ENCODE measurements around the gene LMF1. TPM values are rescaled to one million over a fixed set of nuclear protein-coding genes. Genes with fewer than 3 reads are reported as not detected.

LMF1 gene
- polyA plus RNA-seq (ENCODE audit: low read depth in 6 of 6) = 10 to 100 TPM in 5 of 6 donors, 1 to 10 TPM in 1; 8.2 to 19.6 (median 13.2) TPM

DNA sequence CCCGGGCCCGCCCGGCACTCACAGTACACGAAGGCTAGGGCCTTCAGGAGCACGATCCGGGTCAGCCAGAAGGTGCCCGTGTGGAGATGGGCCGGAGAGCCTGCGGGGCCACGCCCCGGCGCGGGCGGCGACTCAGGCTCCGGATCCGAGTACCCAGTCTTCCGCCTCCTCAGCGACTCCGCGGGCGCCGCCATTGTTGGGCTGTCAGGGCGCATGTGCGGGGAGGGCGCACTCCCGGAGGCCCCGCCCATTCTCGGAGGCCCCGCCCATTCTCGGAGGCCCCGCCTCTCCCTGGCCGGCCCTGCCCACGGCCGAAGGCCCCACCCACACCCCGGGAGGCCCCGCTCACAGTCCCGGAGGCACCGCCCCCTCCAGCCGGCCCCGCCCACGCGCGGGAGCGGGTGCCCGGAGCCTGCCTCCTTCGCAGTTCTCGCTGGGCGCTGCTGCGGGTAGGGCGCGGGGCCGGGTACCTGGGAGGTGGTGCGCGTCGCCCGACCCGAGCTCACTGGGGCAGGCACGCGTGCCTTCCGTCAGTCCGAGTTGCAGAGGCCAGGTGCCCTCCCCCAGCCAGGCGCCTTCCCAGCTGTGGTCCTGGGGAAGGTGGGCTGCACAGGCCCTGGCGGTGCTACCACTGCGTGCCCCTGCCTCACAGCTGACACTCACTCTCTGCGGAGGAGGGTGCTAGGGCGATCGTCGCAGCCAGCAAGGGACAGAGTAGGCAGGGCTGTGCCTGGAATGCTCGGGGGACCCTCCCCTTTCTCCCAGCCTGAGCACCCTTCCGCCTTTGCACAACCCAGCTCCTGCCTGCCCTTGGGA is at the start of gene LMF1:
TSS of gene LMF1 (minus strand) at position 219 of the 816 bp plus-strand sequence. CDS start at position 215, 4 bp downstream.
- H3K36me3 Mint-ChIP-seq = peaks cover 0 to 8% of the 10 kb centered on the region in 2 donors
- peak within 1 kb of the TSS in 3 of 6 donors; percentile 66 to 87 (median 78) for H3K27ac Mint-ChIP-seq
- peak; percentile 97 for DNase-seq
- H3K27me3 Mint-ChIP-seq = no peaks in the 10 kb centered on the region
- peaks cover under 1 to 9% (median 8%) of the 10 kb centered on the region in 3 donors for H3K4me1 Mint-ChIP-seq
- H3K9me3 Mint-ChIP-seq = peaks cover 0 to 4% (median 0%) of the 10 kb centered on the region in 7 donors
- H3K4me3 Mint-ChIP-seq = peak within 1 kb of the TSS; percentile 67 to 90 (median 82)
- ATAC-seq (ENCODE audit: low read depth in 2 of 2) = peak; percentile 87 to 90

DNA sequence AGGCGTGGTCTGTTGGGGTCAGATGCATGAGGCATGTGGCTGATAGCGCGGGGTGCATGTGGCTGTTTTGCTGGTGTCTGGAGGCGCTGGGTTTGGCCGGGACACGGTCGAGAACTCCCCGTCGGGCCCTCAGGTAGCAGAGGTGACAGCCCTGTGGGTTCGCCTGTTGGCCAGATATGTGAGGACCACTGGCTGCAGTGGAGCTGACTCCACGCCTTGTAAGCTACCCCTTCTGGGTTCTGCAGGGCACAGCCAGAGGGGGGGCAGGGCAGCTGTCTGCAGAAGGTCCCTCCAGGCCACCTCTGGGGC is 49.3 kb upstream of the LMF1 start:
- no peak for ATAC-seq (ENCODE audit: low read depth in 2 of 2)
- no peak overlapping the region for H3K27ac Mint-ChIP-seq
- no peaks in the 10 kb centered on the region for H3K4me1 Mint-ChIP-seq
- H3K9me3 Mint-ChIP-seq = peaks cover 0 to 3% (median 0%) of the 10 kb centered on the region in 7 donors
- peaks cover 0 to 8% (median 0%) of the 10 kb centered on the region in 3 donors for H3K27me3 Mint-ChIP-seq
- no peaks in the 10 kb centered on the region for H3K36me3 Mint-ChIP-seq
- no peak for DNase-seq
- H3K4me3 Mint-ChIP-seq = no peak overlapping the region

DNA sequence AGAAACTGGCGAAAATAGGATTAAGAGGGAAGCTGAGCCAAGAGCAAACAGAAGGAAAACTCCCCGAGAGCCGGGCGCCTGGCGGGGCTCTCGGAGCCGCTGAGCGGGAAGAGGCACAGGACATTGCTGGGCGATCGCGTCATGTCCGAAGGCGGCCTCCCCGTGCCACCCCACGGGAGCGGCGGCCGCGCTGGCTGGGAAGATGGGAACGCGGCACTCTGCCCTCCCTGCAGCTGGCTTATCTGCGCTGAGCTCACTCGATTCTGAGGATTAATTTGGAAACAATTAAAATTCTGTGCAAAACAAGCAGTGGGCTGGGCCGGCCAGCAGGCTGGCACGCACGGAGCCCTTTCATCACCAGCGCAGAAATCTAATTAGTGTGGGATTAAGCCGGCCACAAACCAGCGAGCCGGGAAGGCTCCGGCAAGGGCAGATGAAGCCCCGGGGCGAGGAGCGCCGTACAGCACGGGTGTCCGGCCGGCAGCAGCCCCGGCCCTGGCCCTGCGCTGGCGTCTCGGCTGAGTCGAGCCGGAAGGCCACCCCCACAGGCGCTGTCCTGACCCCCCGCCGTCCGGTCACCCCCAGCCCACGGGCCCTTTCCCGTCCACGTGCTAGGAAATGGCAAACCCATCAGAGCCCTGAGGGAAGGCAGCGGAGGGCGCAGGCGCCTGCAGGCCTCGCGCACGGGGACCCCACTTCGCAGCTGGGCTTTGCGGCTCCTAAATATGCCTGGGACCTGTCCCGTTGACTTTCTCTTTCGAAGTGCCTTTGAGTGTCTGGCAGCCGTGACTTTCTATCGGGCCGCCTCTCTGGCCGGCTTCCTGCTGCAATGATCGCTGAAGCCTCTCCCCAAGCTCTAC is 48.7 kb upstream of the LMF1 start:
- no peak for ATAC-seq (ENCODE audit: low read depth in 2 of 2)
- H3K27ac Mint-ChIP-seq = no peak overlapping the region

DNA sequence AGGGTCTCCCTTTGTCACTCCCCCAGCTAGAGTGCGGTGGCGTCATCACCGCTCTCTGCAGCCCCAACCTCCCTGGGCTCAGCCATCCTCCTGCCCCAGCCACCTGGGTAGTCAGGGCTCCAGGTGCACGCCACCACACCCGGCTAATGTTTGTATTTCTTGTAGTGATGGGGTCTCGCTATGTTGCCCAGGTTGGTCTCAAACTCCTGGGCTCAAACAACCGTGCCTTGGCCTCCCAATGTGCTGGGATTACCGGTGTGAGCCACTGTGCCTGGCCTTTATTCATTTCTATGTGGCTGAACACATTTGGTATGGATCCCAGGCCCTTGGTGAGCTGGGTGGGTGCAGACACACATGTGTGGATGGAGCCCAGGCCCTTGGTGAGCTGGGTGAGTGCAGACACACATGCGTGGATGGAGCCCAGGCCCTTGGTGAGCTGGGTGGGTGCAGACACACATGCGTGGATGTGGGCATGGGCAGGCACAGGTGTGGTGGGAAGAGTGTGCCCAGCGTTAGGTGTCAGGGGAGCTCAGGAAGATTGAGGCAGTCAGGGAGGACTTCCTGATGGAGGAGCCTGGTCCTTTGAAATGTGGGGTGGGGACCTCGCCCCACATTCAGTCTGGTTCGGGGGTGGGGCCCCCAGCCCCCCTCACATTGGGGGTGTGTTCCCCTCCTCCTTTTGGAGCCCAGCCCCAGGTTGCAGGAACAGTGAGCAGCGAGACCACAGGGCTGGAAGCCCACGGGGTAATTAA is 47.8 kb upstream of the LMF1 start:
- Mint-ChIP-seq H3K27me3 (peaks cover 0 to 8% (median 0%) of the 10 kb centered on the region in 3 donors), H3K36me3 (no peaks in the 10 kb centered on the region), H3K4me3 (no peak overlapping the region), H3K27ac (peak overlapping the region in 1 of 6 donors; percentile 70), H3K4me1 (no peaks in the 10 kb centered on the region), H3K9me3 (peaks cover 0 to 3% (median 0%) of the 10 kb centered on the region in 7 donors)
- DNase-seq (no peak), ATAC-seq (ENCODE audit: low read depth in 2 of 2) (no peak)

More for the DNA sequence above, 48.7 kb upstream of the LMF1 start:
- Mint-ChIP-seq H3K4me3 (no peak overlapping the region), H3K36me3 (no peaks in the 10 kb centered on the region), H3K9me3 (peaks cover 0 to 3% (median 0%) of the 10 kb centered on the region in 7 donors), H3K4me1 (no peaks in the 10 kb centered on the region), H3K27me3 (peaks cover 0 to 8% (median 0%) of the 10 kb centered on the region in 3 donors)
- DNase-seq = no peak

DNA sequence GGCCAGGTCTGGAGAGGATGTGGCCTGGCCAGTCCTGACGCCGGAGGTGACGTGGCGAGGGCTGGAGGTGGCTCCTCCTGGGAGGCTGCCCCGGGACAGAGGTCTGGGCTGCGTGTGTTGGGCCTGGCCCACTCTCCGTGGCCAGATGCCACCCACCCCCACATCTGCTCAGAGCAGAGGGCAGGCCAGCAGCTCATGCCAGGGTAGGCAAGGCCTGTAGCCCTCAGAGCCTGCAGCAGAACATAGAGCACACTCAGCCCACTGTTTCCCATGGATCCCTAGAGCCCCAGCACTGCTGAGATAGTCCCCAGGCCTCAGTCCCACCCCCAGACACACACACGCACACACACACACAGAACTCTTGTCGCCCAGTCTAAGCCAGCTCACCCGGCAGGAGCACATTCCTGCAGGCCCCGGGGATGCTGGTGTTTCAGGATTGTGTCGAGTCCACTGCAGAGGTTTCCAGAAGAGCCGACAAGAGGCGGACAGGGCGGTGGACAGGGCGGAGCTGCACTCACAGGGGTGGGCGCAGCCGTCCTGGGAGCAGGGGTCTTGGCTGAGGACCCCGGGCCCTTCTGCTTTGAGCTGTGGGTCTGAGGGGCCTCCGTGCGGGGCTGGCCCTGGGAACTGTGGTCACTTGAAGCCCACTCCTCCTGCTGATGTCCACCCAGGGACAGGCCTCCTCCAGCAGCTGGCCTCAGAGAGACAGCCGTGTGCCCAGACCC is 44.1 kb upstream of the LMF1 start:
- no peaks in the 10 kb centered on the region for H3K36me3 Mint-ChIP-seq
- ATAC-seq (ENCODE audit: low read depth in 2 of 2) = no peak
- H3K27ac Mint-ChIP-seq = no peak overlapping the region
- no peaks in the 10 kb centered on the region for H3K4me1 Mint-ChIP-seq
- peaks cover 0 to 3% (median 0%) of the 10 kb centered on the region in 7 donors for H3K9me3 Mint-ChIP-seq
- no peak overlapping the region for H3K4me3 Mint-ChIP-seq
- DNase-seq = no peak
- peaks cover 0 to 19% (median 12%) of the 10 kb centered on the region in 3 donors for H3K27me3 Mint-ChIP-seq

DNA sequence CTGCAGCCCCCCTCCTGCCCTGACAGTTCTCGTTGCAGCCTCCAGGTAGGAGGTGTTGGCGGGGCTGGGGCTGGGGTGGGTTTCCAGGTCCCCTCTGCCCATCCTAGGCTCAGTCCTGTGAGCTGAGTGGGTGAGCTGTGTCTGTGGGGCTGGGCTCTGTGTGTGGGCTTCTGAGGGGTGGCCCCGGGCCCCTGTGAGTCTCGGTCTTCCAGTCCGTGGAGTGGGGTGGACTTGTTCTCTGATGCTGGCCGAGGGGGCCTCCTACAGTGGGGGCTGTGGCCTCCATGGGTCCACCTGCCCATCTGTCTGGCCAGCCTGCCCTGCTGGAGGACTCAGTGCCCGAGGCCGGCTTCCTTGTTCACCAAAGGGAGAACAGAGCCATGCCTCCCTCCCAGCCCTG is 43.4 kb upstream of the LMF1 start:
- Mint-ChIP-seq H3K27me3 (peaks cover 0 to 25% (median 18%) of the 10 kb centered on the region in 3 donors), H3K36me3 (no peaks in the 10 kb centered on the region), H3K4me3 (no peak overlapping the region), H3K9me3 (peaks cover 0 to 3% (median 0%) of the 10 kb centered on the region in 7 donors), H3K4me1 (no peaks in the 10 kb centered on the region), H3K27ac (no peak overlapping the region)
- DNase-seq = no peak
- ATAC-seq (ENCODE audit: low read depth in 2 of 2) = no peak

DNA sequence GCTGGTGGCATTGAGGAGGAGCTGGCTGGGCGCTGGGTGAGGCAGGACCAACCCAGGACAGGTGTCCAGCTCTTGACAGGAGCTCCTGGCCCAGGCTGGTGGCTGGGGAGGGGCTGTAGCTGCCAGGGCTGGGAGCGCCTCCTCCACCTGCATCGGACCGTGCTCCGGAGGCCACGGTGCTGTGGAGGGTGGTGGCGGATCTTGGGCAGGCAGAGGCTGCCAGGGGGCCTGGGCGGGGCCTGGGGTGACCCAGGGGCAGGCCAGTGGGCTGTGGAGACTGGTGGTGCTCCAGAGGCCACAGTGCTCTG is 42.8 kb upstream of the LMF1 start:
- Mint-ChIP-seq H3K4me1 (no peaks in the 10 kb centered on the region), H3K27ac (no peak overlapping the region), H3K4me3 (no peak overlapping the region), H3K9me3 (peaks cover 0 to 3% (median 0%) of the 10 kb centered on the region in 7 donors), H3K36me3 (no peaks in the 10 kb centered on the region), H3K27me3 (peaks cover 5 to 28% (median 24%) of the 10 kb centered on the region in 3 donors)
- no peak for DNase-seq
- ATAC-seq (ENCODE audit: low read depth in 2 of 2) = no peak

GRCh38 chr16:1012722-1013592 is 42.2 kb upstream of the LMF1 start:
- Mint-ChIP-seq H3K27ac (no peak overlapping the region), H3K36me3 (no peaks in the 10 kb centered on the region), H3K27me3 (peaks cover 6 to 27% (median 26%) of the 10 kb centered on the region in 3 donors), H3K9me3 (peaks cover 0 to 2% (median 0%) of the 10 kb centered on the region in 7 donors), H3K4me1 (no peaks in the 10 kb centered on the region), H3K4me3 (no peak overlapping the region)
- DNase-seq = no peak
- no peak for ATAC-seq (ENCODE audit: low read depth in 2 of 2)

GRCh38 chr16:1012135-1012534 is 41.4 kb upstream of the LMF1 start:
- no peak for ATAC-seq (ENCODE audit: low read depth in 2 of 2)
- H3K27me3 Mint-ChIP-seq = peaks cover 6 to 27% (median 26%) of the 10 kb centered on the region in 3 donors
- H3K9me3 Mint-ChIP-seq = peaks cover 0 to 2% (median 0%) of the 10 kb centered on the region in 7 donors
- no peak for DNase-seq
- H3K27ac Mint-ChIP-seq = no peak overlapping the region
- H3K4me3 Mint-ChIP-seq = no peak overlapping the region
- H3K36me3 Mint-ChIP-seq = no peaks in the 10 kb centered on the region
- no peaks in the 10 kb centered on the region for H3K4me1 Mint-ChIP-seq

DNA sequence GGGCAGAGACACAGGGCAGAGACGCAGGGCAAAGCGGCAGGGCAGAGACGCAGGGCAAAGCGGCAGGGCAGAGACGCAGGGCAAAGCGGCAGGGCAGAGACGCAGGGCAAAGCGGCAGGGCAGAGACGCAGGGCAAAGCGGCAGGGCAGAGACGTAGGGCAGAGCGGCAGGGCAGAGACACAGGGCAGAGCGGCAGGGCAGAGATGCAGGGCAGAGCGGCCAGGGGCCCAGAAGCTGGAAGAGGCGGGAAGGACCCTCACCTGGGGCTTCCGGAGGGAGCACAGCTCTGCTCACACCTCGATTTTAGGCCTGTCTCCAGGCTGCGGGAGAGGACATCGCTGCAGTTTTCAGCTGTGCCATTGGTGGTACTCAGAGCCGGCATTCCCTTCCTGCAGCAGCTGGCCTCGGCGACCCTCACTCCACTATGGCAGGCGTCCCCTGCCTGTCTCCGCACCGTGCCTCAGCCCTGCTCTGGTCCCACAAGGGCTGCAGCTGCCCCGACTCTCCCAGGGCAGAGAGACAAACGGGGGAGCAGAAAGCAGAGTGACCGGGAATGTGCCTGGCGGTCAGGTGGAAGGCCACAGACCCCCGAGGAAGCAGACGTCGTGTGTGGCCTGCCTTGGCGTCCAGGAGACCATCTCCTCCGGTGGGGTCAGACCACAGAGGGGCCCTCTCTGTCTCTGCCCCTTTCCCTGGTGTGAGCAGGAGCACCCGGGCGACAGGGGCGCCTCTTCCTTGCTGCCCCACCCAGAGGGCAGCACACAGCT is 40.7 kb upstream of the LMF1 start:
- no peak overlapping the region for H3K4me3 Mint-ChIP-seq
- H3K36me3 Mint-ChIP-seq = no peaks in the 10 kb centered on the region
- H3K27ac Mint-ChIP-seq = peak overlapping the region in 1 of 6 donors; percentile 92
- peaks cover 0 to 2% (median 0%) of the 10 kb centered on the region in 7 donors for H3K9me3 Mint-ChIP-seq
- ATAC-seq (ENCODE audit: low read depth in 2 of 2) = no peak
- no peak for DNase-seq
- no peaks in the 10 kb centered on the region for H3K4me1 Mint-ChIP-seq
- H3K27me3 Mint-ChIP-seq = peaks cover 6 to 27% (median 26%) of the 10 kb centered on the region in 3 donors

- Mint-ChIP-seq H3K27ac (no peak overlapping the region), H3K36me3 (no peaks in the 10 kb centered on the region), H3K4me1 (no peaks in the 10 kb centered on the region), H3K9me3 (no peaks in the 10 kb centered on the region), H3K27me3 (peaks cover 6 to 27% (median 26%) of the 10 kb centered on the region in 3 donors), H3K4me3 (no peak overlapping the region)
- DNase-seq (no peak), ATAC-seq (ENCODE audit: low read depth in 2 of 2) (no peak)
Observed at GRCh38 chr16:1010815-1011214, 40.0 kb upstream of the LMF1 start.
